GM21423 (cell line): ENCODE measurements around the gene HESX1.

Experiments used
- ATAC-seq: cut with Tn5 transposase; IDR thresholded peaks from one replicate; pipeline ENCODE4 v1.9.1; 2021; ENCODE audit warnings: mild to moderate bottlenecking, moderate library complexity; ENCODE audit not compliant: unreplicated experiment

The HESX1 gene

GRCh38 chr3:57168151-57168550 is 31.6 kb downstream of the HESX1 start:
- ATAC-seq, result no peak

GRCh38 chr3:57166660-57167059 is 33.1 kb downstream of the HESX1 start:
- ATAC-seq, result no peak

GRCh38 chr3:57165641-57166040 is 34.1 kb downstream of the HESX1 start:
- ATAC-seq, result no peak

- ATAC-seq, result no peak
Measured at GRCh38 chr3:57164657-57165573, 34.9 kb downstream of the HESX1 start, which contains the start of gene IL17RD. Gene IL17RD (minus strand): TSS chr3:57165353. CDS start chr3:57165286, 67 bp downstream.

GRCh38 chr3:57164217-57164656 is 35.5 kb downstream of the HESX1 start:
- no peak for ATAC-seq

GRCh38 chr3:57163751-57164150 is 36.0 kb downstream of the HESX1 start:
- no peak for ATAC-seq

GRCh38 chr3:57161915-57162314 is 37.9 kb downstream of the HESX1 start:
- ATAC-seq, result no peak

GRCh38 chr3:57160765-57161538 is 38.8 kb downstream of the HESX1 start:
- ATAC-seq, result no peak

- no peak for ATAC-seq
Measured at GRCh38 chr3:57160076-57160764, 39.6 kb downstream of the HESX1 start.

GRCh38 chr3:57158813-57159738 is 40.7 kb downstream of the HESX1 start:
- no peak for ATAC-seq

- no peak for ATAC-seq
Measured at GRCh38 chr3:57158325-57158724, 41.5 kb downstream of the HESX1 start.

GRCh38 chr3:57157545-57157944 is 42.2 kb downstream of the HESX1 start:
- no peak for ATAC-seq

GRCh38 chr3:57155310-57155643 is 44.5 kb downstream of the HESX1 start:
- ATAC-seq, result no peak

- no peak for ATAC-seq
Measured at GRCh38 chr3:57154470-57155309, 45.1 kb downstream of the HESX1 start.

GRCh38 chr3:57152151-57153143 is 47.3 kb downstream of the HESX1 start:
- no peak for ATAC-seq

- no peak for ATAC-seq
Measured at GRCh38 chr3:57151749-57152148, 48.0 kb downstream of the HESX1 start.

GRCh38 chr3:57151021-57151449 is 48.7 kb downstream of the HESX1 start:
- no peak for ATAC-seq

- no peak for ATAC-seq
Measured at GRCh38 chr3:57150113-57150581, 49.6 kb downstream of the HESX1 start.
